ENCODE results near the gene HLA-DQB2.
"Not testable (repeated sequence)": the region's sequence is repeated elsewhere in the genome, so short reads cannot be mapped to it uniquely, and the experiment has no call there.

The HLA-DQB2 gene

DNA sequence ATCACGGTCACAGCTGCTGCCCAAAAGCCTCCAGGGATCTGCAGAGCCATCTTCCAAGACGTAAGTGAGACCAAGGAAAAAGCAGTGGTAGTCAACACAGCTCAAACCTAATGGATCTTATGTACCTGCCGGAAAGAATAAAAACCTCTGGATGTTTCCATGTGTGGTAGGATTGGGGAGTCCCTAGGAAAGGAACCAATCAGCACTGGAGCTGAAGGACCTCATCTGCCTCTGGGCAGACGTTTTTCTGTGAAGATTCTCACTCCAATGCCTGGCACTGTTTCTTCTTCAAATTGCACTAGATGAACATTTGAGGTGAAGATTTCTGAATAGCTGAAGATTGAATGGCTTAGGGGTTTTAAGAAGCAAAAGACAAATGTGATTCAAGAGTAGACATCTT lies at the start of gene HLA-DQB2:
HLA-DQB2 (minus strand) TSS at position 112 of the 400 bp plus-strand sequence; CDS start at position 50, 62 bp downstream.
- TF ChIP-seq ZFX (IDR thresholded peaks at IDR 0.05; ENCODE audit: borderline replicate concordance), result no peak
- TF ChIP-seq, protein P1, sequence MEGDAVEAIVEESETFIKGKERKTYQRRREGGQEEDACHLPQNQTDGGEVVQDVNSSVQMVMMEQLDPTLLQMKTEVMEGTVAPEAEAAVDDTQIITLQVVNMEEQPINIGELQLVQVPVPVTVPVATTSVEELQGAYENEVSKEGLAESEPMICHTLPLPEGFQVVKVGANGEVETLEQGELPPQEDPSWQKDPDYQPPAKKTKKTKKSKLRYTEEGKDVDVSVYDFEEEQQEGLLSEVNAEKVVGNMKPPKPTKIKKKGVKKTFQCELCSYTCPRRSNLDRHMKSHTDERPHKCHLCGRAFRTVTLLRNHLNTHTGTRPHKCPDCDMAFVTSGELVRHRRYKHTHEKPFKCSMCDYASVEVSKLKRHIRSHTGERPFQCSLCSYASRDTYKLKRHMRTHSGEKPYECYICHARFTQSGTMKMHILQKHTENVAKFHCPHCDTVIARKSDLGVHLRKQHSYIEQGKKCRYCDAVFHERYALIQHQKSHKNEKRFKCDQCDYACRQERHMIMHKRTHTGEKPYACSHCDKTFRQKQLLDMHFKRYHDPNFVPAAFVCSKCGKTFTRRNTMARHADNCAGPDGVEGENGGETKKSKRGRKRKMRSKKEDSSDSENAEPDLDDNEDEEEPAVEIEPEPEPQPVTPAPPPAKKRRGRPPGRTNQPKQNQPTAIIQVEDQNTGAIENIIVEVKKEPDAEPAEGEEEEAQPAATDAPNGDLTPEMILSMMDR (IDR thresholded peaks at IDR 0.05), result no peak
- no peak within 1 kb of the TSS for H3K27ac ChIP-seq

DNA sequence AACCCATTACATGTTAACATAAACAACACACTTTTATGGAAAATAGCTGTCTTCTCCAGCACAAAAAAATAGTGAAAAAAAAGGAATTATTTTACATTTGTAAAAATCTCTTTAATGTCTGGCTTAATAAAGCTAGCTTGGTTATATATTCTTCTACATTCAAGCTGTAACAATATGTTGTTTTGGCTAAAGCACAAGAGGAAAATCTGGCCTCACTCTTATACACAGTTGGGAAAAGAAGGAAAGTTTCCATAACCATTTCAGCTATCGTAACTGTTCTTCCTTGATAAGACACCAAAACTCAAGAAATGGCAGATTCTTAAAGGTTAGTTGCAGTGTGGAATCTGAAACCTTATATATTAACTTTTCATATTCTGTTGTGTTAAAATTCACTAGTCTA lies 45.8 kb upstream of the HLA-DQB2 start:
- no peak overlapping the region for H3K27ac ChIP-seq
- TF ChIP-seq ZFX (IDR thresholded peaks at IDR 0.05; ENCODE audit: borderline replicate concordance), result no peak
- TF ChIP-seq, protein P1 (IDR thresholded peaks at IDR 0.05), result no peak

DNA sequence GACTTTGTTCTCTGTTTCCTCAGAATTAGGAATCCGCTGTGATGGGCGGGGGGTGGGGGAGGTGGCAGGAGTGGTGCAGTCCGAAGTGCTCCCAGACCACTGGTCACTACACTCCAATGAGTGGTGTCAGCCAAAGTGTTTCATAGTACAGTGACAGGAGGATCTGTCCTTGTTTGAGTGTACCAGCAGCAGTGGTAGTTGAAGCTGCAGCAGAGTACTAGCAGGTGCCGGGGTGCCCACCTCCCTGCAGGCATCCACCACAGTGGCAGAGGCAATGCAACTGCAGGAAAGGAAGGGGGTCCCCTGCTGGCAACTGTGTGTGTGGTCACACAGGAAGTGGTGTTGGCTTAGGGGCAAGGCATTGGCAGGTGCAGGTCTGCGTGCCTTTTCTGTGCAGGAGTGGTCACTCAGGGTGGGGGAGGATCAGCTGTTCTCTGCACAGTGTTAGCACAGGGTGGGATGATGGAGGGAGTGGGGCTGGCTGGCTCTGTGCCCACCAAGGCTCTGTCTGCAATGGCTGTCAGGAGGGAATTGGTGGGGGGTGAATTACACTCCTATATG lies 43.8 kb upstream of the HLA-DQB2 start:
- TF ChIP-seq, protein P1 (IDR thresholded peaks at IDR 0.05), result no peak
- no peak for TF ChIP-seq ZFX (IDR thresholded peaks at IDR 0.05; ENCODE audit: borderline replicate concordance)
- H3K27ac ChIP-seq, result no peak overlapping the region

GRCh38 chr6:32805404-32805803 lies 42.1 kb upstream of the HLA-DQB2 start:
- not testable (repeated sequence) for H3K27ac ChIP-seq

DNA sequence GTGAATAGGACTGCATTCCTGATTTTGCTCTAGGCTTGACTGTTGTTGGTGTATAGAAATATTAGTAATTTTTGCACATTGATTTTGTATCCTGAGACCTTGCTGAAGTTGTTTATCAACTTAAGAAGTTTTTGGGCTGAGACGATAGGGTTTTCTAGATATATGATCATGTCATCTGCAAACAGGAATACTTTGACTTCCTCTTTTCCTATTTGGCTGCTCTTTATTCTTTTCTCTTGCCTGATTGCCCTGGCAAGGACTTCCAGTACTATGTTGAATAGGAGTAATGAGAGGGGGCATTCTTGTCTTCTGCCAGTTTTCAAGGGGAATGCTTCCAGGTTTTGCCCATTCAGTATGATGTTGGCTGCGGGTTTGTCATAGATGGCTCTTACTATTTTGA lies 40.1 kb upstream of the HLA-DQB2 start:
- TF ChIP-seq, protein P1 (IDR thresholded peaks at IDR 0.05), result no peak
- TF ChIP-seq ZFX (IDR thresholded peaks at IDR 0.05; ENCODE audit: borderline replicate concordance), result no peak
- no peak overlapping the region for H3K27ac ChIP-seq

DNA sequence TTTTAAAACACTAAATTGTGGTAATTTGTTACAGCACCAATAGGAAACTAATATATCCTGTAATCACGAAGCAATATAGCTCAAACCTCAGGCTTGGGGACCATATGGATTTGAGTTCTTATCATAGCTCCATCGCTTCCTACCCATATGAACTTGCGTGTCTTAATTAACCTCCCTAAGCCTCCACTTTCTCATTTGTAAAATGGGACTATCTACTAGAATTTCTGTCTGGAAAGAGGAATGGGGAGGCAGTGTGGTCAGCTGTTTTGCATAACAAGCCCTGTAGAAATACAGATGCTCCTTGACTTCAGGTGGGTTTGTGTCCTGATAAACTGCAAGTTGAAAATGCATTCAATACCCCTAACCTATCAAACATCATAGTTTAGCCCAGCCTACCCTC lies 36.4 kb upstream of the HLA-DQB2 start:
- no peak for TF ChIP-seq ZFX (IDR thresholded peaks at IDR 0.05; ENCODE audit: borderline replicate concordance)
- TF ChIP-seq, protein P1 (IDR thresholded peaks at IDR 0.05), result no peak

GRCh38 chr6:32799168-32799567 lies 35.8 kb upstream of the HLA-DQB2 start:
- TF ChIP-seq ZFX (IDR thresholded peaks at IDR 0.05; ENCODE audit: borderline replicate concordance), result no peak
- TF ChIP-seq, protein P1 (IDR thresholded peaks at IDR 0.05), result no peak
- no peak overlapping the region for H3K27ac ChIP-seq

More for the DNA sequence above, 36.4 kb upstream of the HLA-DQB2 start:
- no peak overlapping the region for H3K27ac ChIP-seq
